Measurements from ENCODE around the gene GRK6. TPM values are rescaled to one million over a fixed set of nuclear protein-coding genes. Genes with fewer than 3 reads are reported as not detected.

Gene GRK6
- polyA plus RNA-seq, 1 of the 3 experiments (the other 2 are of a cell fraction): 39.5 TPM

- H2AFZ ChIP-seq (ENCODE audit: low read depth): no peak overlapping the region
- 0% methylated on average over 11 of the region's 84 CpGs for WGBS (ENCODE audit: low lambda C conversion rate)
- H3F3A ChIP-seq (replicated peaks; ENCODE audit: insufficient read depth): peaks cover 35% of the 10 kb centered on the region
- peak overlapping the region; percentile 61 to 91 for H3K27ac ChIP-seq (ENCODE audit: low read depth in 2 of 2, low read length in 1 of 2)
- H3K4me1 ChIP-seq (ENCODE audit: control insufficient read depth in 1 of 2, insufficient read depth in 2 of 2, low read depth in 1 of 2, low read length in 1 of 2): peaks cover 13 to 85% of the 10 kb centered on the region in 2 experiments
- CTCF ChIA-PET: interaction anchor here (0.7 to 15.5 kb wide), 36 partner anchors 9 to 145 kb away, joined by 3 to 375 read pairs (median 5); partner anchors contain the start of genes DBN1, F12, GRK6 and MXD3
- H3K4me3 ChIP-seq (ENCODE audit: low read depth in 2 of 2, low read length in 1 of 2): peak overlapping the region; percentile 47 to 48
- H3K9me2 ChIP-seq: no peaks in the 10 kb centered on the region
- POLR2A ChIA-PET: interaction anchor here (1.0 to 4.9 kb wide), 11 partner anchors 8 to 141 kb away, joined by 3 to 72 read pairs (median 5); partner anchors contain the start of genes DBN1, PDLIM7 and PRR7
- H4K20me1 ChIP-seq (ENCODE audit: insufficient read depth): peaks cover 55% of the 10 kb centered on the region
- H3K9ac ChIP-seq: peak overlapping the region; percentile 50; the same call in 1 of the 2 replicates
- peak overlapping the region; percentile 74; the same call in 1 of the 2 replicates for H3K4me2 ChIP-seq
- peaks cover 13 to 27% of the 10 kb centered on the region in 2 experiments for H3K36me3 ChIP-seq (replicated peaks in 1 of 2; ENCODE audit: control insufficient read depth in 1 of 2, insufficient read depth in 2 of 2, low read length in 1 of 2)
- H3K79me2 ChIP-seq (ENCODE audit: insufficient read depth): 0 out of 2 replicates have a peak, but pooled peaks cover 3% of the 10 kb centered on the region
- H3K9me3 ChIP-seq: no peaks in the 10 kb centered on the region
- peak; percentile 95 for DNase-seq
- H3K27me3 ChIP-seq (ENCODE audit: insufficient read depth): no peaks in the 10 kb centered on the region
- TF ChIP-seq MXI1 (IDR thresholded peaks at IDR 0.05; ENCODE audit: low read depth, low read length) (no peak; the same call in 1 of the 2 replicates), TAF1 (IDR thresholded peaks at IDR 0.05; ENCODE audit: borderline replicate concordance, low read depth, low read length) (peak; percentile 35; the same call in 1 of the 2 replicates), ZBTB33 (IDR thresholded peaks at IDR 0.05; ENCODE audit: borderline replicate concordance, low read depth) (no peak), GABPA (IDR thresholded peaks at IDR 0.05; ENCODE audit: low read depth) (0 out of 2 replicates have a peak, but pooled peaks have one; percentile 23), POLR2AphosphoS5 (IDR thresholded peaks at IDR 0.05; ENCODE audit: low read depth, low read length) (no peak), PBX3 (IDR thresholded peaks at IDR 0.05) (peak; percentile 37), NRF1 (IDR thresholded peaks at IDR 0.05; ENCODE audit: low read depth, low read length) (peak; percentile 36; the same call in 1 of the 2 replicates), SMC3 (IDR thresholded peaks at IDR 0.05; ENCODE audit: low read depth, low read length) (peak; percentile 93), FOSL2 (IDR thresholded peaks at IDR 0.05; ENCODE audit: borderline replicate concordance, low read depth) (peak; percentile 37; the same call in 1 of the 2 replicates), CHD2 (IDR thresholded peaks at IDR 0.05; ENCODE audit: low read length, partially characterized antibody) (peak; percentile 49), FOXJ3 (CRISPR knock-in tag; IDR thresholded peaks at IDR 0.05) (no peak), YY1 (IDR thresholded peaks at IDR 0.05; ENCODE audit: low read depth) (no peak), NFIC (IDR thresholded peaks at IDR 0.05; ENCODE audit: borderline replicate concordance) (no peak), ELF1 (IDR thresholded peaks at IDR 0.05) (peak; percentile 6; the same call in 1 of the 2 replicates), REST (IDR thresholded peaks at IDR 0.05; ENCODE audit: low read depth, low read length) (peak; percentile 53; the same call in 1 of the 2 replicates), GATA2 (CRISPR knock-in tag; IDR thresholded peaks at IDR 0.05) (no peak), IRF3 (IDR thresholded peaks at IDR 0.05; ENCODE audit: low read depth, low read length) (no peak), USF1 (IDR thresholded peaks at IDR 0.05; ENCODE audit: borderline replicate concordance, low read depth) (no peak), RFX5 (IDR thresholded peaks at IDR 0.05; ENCODE audit: low read length) (no peak), TCF12 (IDR thresholded peaks at IDR 0.05) (peak; percentile 11; the same call in 1 of the 2 replicates), FOXM1 (IDR thresholded peaks at IDR 0.05; ENCODE audit: low read depth) (no peak; the same call in 1 of the 2 replicates), SIN3A (IDR thresholded peaks at IDR 0.05; ENCODE audit: borderline replicate concordance, low read depth, low read length) (peak; percentile 83; the same call in 1 of the 2 replicates), EZH2phosphoT487 (IDR thresholded peaks at IDR 0.05; ENCODE audit: borderline replicate concordance, low read depth) (no peak), RCOR1 (IDR thresholded peaks at IDR 0.05; ENCODE audit: low read length) (peak; percentile 51; the same call in 1 of the 2 replicates), JUND (IDR thresholded peaks at IDR 0.05) (no peak; the same call in 1 of the 2 replicates)
Observed at GRCh38 chr5:177454397-177455035, 28.0 kb downstream of the GRK6 start.
